K562 (cell line): ENCODE results near the gene KIF3A. TPM values are rescaled to one million over a fixed set of nuclear protein-coding genes. Genes with fewer than 3 reads are reported as not detected.
A peak's percentile ranks its signal among the peaks of the same experiment; 100 is the strongest.

Experiments used
- ARID3A ChIP-seq: IDR thresholded peaks from 2 replicates; pipeline ENCODE4 v1.6.1; 2012; ENCODE audit warnings: low read depth, low read length, improper control_type of control experiment, borderline replicate concordance
- BRD9 ChIP-seq: fragments of 450-650 bp; IDR thresholded peaks from 2 replicates; pipeline ENCODE4 v1.6.1; 2018; ENCODE audit warnings: low read depth; ENCODE audit not compliant: partially characterized antibody
- GATAD2B ChIP-seq: fragments of 450-650 bp; IDR thresholded peaks from 2 replicates; pipeline ENCODE4 v1.6.1; 2017; ENCODE audit warnings: mild to moderate bottlenecking, borderline replicate concordance
- NR0B1 ChIP-seq: fragments of 450-650 bp; IDR thresholded peaks from one replicate; pipeline ENCODE4 v1.6.1; 2018; ENCODE audit warnings: mild to moderate bottlenecking, moderate library complexity; ENCODE audit not compliant: partially characterized antibody
- OTX1 ChIP-seq: fragments of 450-650 bp; formaldehyde crosslinking; IDR thresholded peaks from 2 replicates; pipeline ENCODE4 v1.4.0; 2022; ENCODE audit warnings: mild to moderate bottlenecking
- POLR2AphosphoS5 ChIP-seq: IDR thresholded peaks from 2 replicates; pipeline ENCODE4 v1.6.1; 2011; ENCODE audit warnings: mild to moderate bottlenecking, low read depth, low read length, moderate library complexity; ENCODE audit not compliant: control insufficient read depth, insufficient read depth
- SMAD4 ChIP-seq: fragments of 250-450 bp; sonication (Bioruptor Pico); conservative IDR thresholded peaks from 2 replicates; pipeline ENCODE4 v1.8.0; 2021; ENCODE audit warnings: inconsistent platforms, mild to moderate bottlenecking, moderate library complexity
- SMARCA5 ChIP-seq: fragments of 450-650 bp; IDR thresholded peaks from 2 replicates; pipeline ENCODE4 v1.6.1; 2016
- SRSF1 ChIP-seq: fragments of 200-400 bp; formaldehyde crosslinking; IDR thresholded peaks from 2 replicates; pipeline ENCODE4 v1.6.1; 2017; ENCODE audit warnings: mild to moderate bottlenecking, low read depth, low read length, moderate library complexity
- ZBTB26 ChIP-seq: fragments of 450-650 bp; formaldehyde crosslinking; IDR thresholded peaks from 2 replicates; pipeline ENCODE4 v1.4.0; 2022; ENCODE audit warnings: missing genetic modification characterization
- ZFPM2 ChIP-seq: fragments of 250-450 bp; sonication (Bioruptor Pico); IDR thresholded peaks from 2 replicates; pipeline ENCODE4 v1.5.1; 2022; ENCODE audit warnings: mild to moderate bottlenecking
- ZNF24 ChIP-seq: fragments of 450-650 bp; IDR thresholded peaks from 2 replicates; pipeline ENCODE4 v1.6.1; 2016
- ZNF280B ChIP-seq: fragments of 250-450 bp; sonication (Bioruptor Pico); IDR thresholded peaks from 2 replicates; pipeline ENCODE4 v1.5.1; 2021; ENCODE audit warnings: mild to moderate bottlenecking
- ZNF311 ChIP-seq: fragments of 250-450 bp; sonication (Bioruptor Pico); IDR thresholded peaks from 2 replicates; pipeline ENCODE4 v1.4.0; 2020; ENCODE audit warnings: mild to moderate bottlenecking, moderate library complexity
- ZNF518B ChIP-seq: fragments of 250-450 bp; sonication (Bioruptor Pico); IDR thresholded peaks from 2 replicates; pipeline ENCODE4 v1.5.0; 2021; ENCODE audit warnings: mild to moderate bottlenecking, moderate library complexity
- ZNF639 ChIP-seq, 2 experiments: fragments of 200-800 bp in 1 of 2; sonication (Bioruptor generic) in 1 of 2; sonication (generic) in 1 of 2; formaldehyde crosslinking in 1 of 2; IDR thresholded peaks in 1 of 2; conservative IDR thresholded peaks in 1 of 2; 2 replicates each; pipeline versions ENCODE4 v1.5.0 to v1.6.1; 2016 to 2020; ENCODE audit warnings: missing compliant biosample characterization in 1 of 2, missing genetic modification characterization in 1 of 2, missing genetic modification reagents in 1 of 2
- ZNF778 ChIP-seq: fragments of 450-650 bp; formaldehyde crosslinking; IDR thresholded peaks from 2 replicates; pipeline ENCODE4 v1.4.0; 2020; ENCODE audit warnings: mild to moderate bottlenecking, moderate library complexity
- ZNF785 ChIP-seq: fragments of 250-450 bp; sonication (Bioruptor Pico); IDR thresholded peaks from 2 replicates; pipeline ENCODE4 v1.4.0; 2020; ENCODE audit warnings: mild to moderate bottlenecking
- polyA plus RNA-seq, 8 experiments: library from polyadenylated mRNA; depleted of rRNA in 4 of 8; stranded (reverse) in 5 of 8; unstranded in 3 of 8; fragments of >200 nt; fragmentation: Nextera tagmentation in 2 of 8; fragmentation: Illumina TruSeq in 1 of 8; extraction: Ambion mirVana in 2 of 8; extraction: Trizol in 1 of 8; gene quantifications; 2 replicates each; pipeline versions ENCODE4 v1.2.1 to v1.2.3, GENCODE V29; 2011 to 2014; ENCODE audit warnings: inconsistent platforms in 1 of 8, missing spikeins in 1 of 8
- total RNA-seq, 7 experiments: library from RNA; depleted of rRNA in 6 of 7; stranded (reverse); fragments of >200 nt in 6 of 7; fragmentation: Illumina TruSeq in 2 of 7; extraction: Trizol in 2 of 7; gene quantifications; 2 replicates each; pipeline versions ENCODE4 v1.2.1 to v1.2.3, GENCODE V29; 2011 to 2021; ENCODE audit warnings: low replicate concordance in 1 of 7

Gene KIF3A
- total and polyA plus RNA-seq, 9 of the 15 experiments (the other 6 are each of a cell fraction or from before 2014, with no cell fraction given) = 1.5 to 7.8 (median 6.0) TPM

- no peak for TF ChIP-seq NR0B1
- no peak for TF ChIP-seq ZNF639 (CRISPR knock-in tag; conservative IDR thresholded peaks at IDR 0.05 in 1 of 2, IDR thresholded peaks at IDR 0.05 in 1 of 2)
- TF ChIP-seq ZNF311 (CRISPR knock-in tag) = 0 out of 2 replicates have a peak, but pooled peaks have one; percentile 16
- TF ChIP-seq ZFPM2 (CRISPR knock-in tag) = no peak
- TF ChIP-seq BRD9 = no peak
- 0 out of 2 replicates have a peak, but pooled peaks have one; percentile 20 for TF ChIP-seq SMAD4 (CRISPR knock-in tag)
- TF ChIP-seq ZNF778 (CRISPR knock-in tag) = no peak
- TF ChIP-seq ZBTB26 (CRISPR knock-in tag) = no peak
- TF ChIP-seq OTX1 (CRISPR knock-in tag) = no peak
- TF ChIP-seq POLR2AphosphoS5 = peak; percentile 83; the same call in 1 of the 2 replicates
- no peak for TF ChIP-seq ARID3A
- no peak for TF ChIP-seq ZNF785 (CRISPR knock-in tag)
- TF ChIP-seq SRSF1 = no peak
- no peak for TF ChIP-seq SMARCA5
- TF ChIP-seq GATAD2B = no peak
- TF ChIP-seq ZNF280B (CRISPR knock-in tag) = no peak
- TF ChIP-seq ZNF518B (CRISPR knock-in tag) = no peak
- TF ChIP-seq ZNF24 = no peak
Observed at GRCh38 chr5:132684491-132684890, 52.9 kb downstream of the KIF3A start (continued).
